SK-N-SH (cell line): Measurements from ENCODE around the gene RAB6A. TPM values are rescaled to one million over a fixed set of nuclear protein-coding genes. Genes with fewer than 3 reads are reported as not detected.

Experiments
- CTCF ChIA-PET: fragments of 300-600, 350-600 bp; formaldehyde crosslinking; extraction: SDS; loops from one replicate; lab custom pipeline; 2021; lab: Yijun Ruan, JAX
- POLR2A ChIA-PET: fragments of 350-600 bp; sonication (Branson Sonifier 250); formaldehyde crosslinking; extraction: SDS; loops from one replicate; lab custom pipeline; 2020; ENCODE audit warnings: antibody characterized with exemption, inconsistent platforms; lab: Yijun Ruan, JAX
- DNase-seq: peaks from one replicate; pipeline ENCODE4 v3.0.0; 2012
- H2AFZ ChIP-seq: fragments of 200-600 bp; sonication (generic); 2 replicates; pipeline ENCODE4 v1.8.1; 2016; ENCODE audit warnings: antibody characterized with exemption, mild to moderate bottlenecking, low read depth
- H3F3A ChIP-seq: fragments of 200-600 bp; sonication (generic); replicated peaks from 2 replicates; pipeline ENCODE3; 2016; ENCODE audit warnings: antibody characterized with exemption, mild to moderate bottlenecking; ENCODE audit not compliant: insufficient read depth
- H3K27ac ChIP-seq, 2 experiments: fragments of 200-500 bp in 1 of 2; fragments of 200-600 bp in 1 of 2; sonication (Bioruptor generic) in 1 of 2; sonication (generic), shearing (Covaris generic) in 1 of 2; 2 replicates each; pipeline versions ENCODE4 v1.5.1 to v1.6.1; 2014 to 2016; ENCODE audit warnings: low read depth in 2 of 2, inconsistent platforms in 1 of 2, low read length in 1 of 2, mild to moderate bottlenecking in 1 of 2, mixed read lengths in 1 of 2
- H3K27me3 ChIP-seq: fragments of 200-600 bp; sonication (generic), shearing (Covaris generic); 2 replicates; pipeline ENCODE4 v1.6.1; 2016; ENCODE audit warnings: mixed run types; ENCODE audit not compliant: insufficient read depth
- H3K36me3 ChIP-seq, 2 experiments: fragments of 200-500 bp in 1 of 2; fragments of 200-600 bp in 1 of 2; sonication (Bioruptor generic) in 1 of 2; sonication (generic) in 1 of 2; replicated peaks in 1 of 2; 2 replicates each; pipeline versions ENCODE3 to v1.5.1; 2014 to 2016; ENCODE audit warnings: low read length in 1 of 2, mild to moderate bottlenecking in 1 of 2; ENCODE audit not compliant: insufficient read depth in 2 of 2, control insufficient read depth in 1 of 2
- H3K4me1 ChIP-seq, 2 experiments: fragments of 200-500 bp in 1 of 2; fragments of 200-600 bp in 1 of 2; sonication (Bioruptor generic) in 1 of 2; sonication (generic), shearing (Covaris generic) in 1 of 2; 2 replicates each; pipeline versions ENCODE4 v1.5.1 to v1.6.1; 2014 to 2016; ENCODE audit warnings: low read depth in 1 of 2, low read length in 1 of 2, mixed run types in 1 of 2; ENCODE audit not compliant: insufficient read depth in 2 of 2, control insufficient read depth in 1 of 2
- H3K4me2 ChIP-seq: fragments of 200-600 bp; sonication (generic), shearing (Covaris generic); 2 replicates; pipeline ENCODE4 v1.6.1; 2017; ENCODE audit warnings: mixed run types
- H3K4me3 ChIP-seq, 2 experiments: fragments of 200-500 bp in 1 of 2; fragments of 200-600 bp in 1 of 2; sonication (Bioruptor generic) in 1 of 2; sonication (generic), shearing (Covaris generic) in 1 of 2; 2 replicates each; pipeline versions ENCODE4 v1.5.1 to v1.8.1; 2014 to 2016; ENCODE audit warnings: low read depth in 2 of 2, inconsistent platforms in 1 of 2, low read length in 1 of 2, mild to moderate bottlenecking in 1 of 2, mixed read lengths in 1 of 2, moderate library complexity in 1 of 2
- H3K79me2 ChIP-seq: fragments of 200-600 bp; sonication (generic); 2 replicates; pipeline ENCODE4 v1.8.1; 2017; ENCODE audit warnings: mild to moderate bottlenecking; ENCODE audit not compliant: insufficient read depth
- H3K9ac ChIP-seq: fragments of 200-600 bp; sonication (generic); 2 replicates; pipeline ENCODE4 v1.6.1; 2017; ENCODE audit warnings: mixed run types
- H3K9me2 ChIP-seq: fragments of 200-600 bp; sonication (generic); 2 replicates; pipeline ENCODE4 v1.6.1; 2017; ENCODE audit warnings: mixed run types
- H3K9me3 ChIP-seq: fragments of 200-600 bp; sonication (generic); 2 replicates; pipeline ENCODE4 v1.6.1; 2017; ENCODE audit warnings: mixed run types, mild to moderate bottlenecking, moderate library complexity
- H4K20me1 ChIP-seq: fragments of 200-600 bp; sonication (generic); 2 replicates; pipeline ENCODE4 v1.6.1; 2017; ENCODE audit warnings: mild to moderate bottlenecking, mixed run types; ENCODE audit not compliant: insufficient read depth
- CHD2 ChIP-seq: fragments of 150-350 bp; IDR thresholded peaks from 2 replicates; pipeline ENCODE4 v1.6.1; 2018; ENCODE audit warnings: low read length; ENCODE audit not compliant: partially characterized antibody
- CTCF ChIP-seq: fragments of 200-600 bp; sonication (generic); IDR thresholded peaks from 2 replicates; pipeline ENCODE4 v1.6.1; 2017; ENCODE audit warnings: antibody characterized with exemption, mild to moderate bottlenecking, moderate library complexity
- GABPA ChIP-seq: IDR thresholded peaks from 2 replicates; pipeline ENCODE4 v1.4.0; 2012; ENCODE audit warnings: low read depth, mild to moderate bottlenecking
- GATA2 ChIP-seq: sonication (generic); formaldehyde crosslinking; IDR thresholded peaks from 2 replicates; pipeline ENCODE4 v1.5.0; 2020; ENCODE audit warnings: mild to moderate bottlenecking, missing genetic modification reagents
- IRF3 ChIP-seq: fragments of 150-350 bp; IDR thresholded peaks from 2 replicates; pipeline ENCODE4 v1.6.1; 2016; ENCODE audit warnings: mild to moderate bottlenecking, low read depth, low read length
- MEF2A ChIP-seq: IDR thresholded peaks from 2 replicates; pipeline ENCODE4 v1.4.0; 2012; ENCODE audit warnings: low read depth, borderline replicate concordance
- NFIC ChIP-seq: IDR thresholded peaks from 2 replicates; pipeline ENCODE4 v1.4.0; 2012; ENCODE audit warnings: borderline replicate concordance
- POLR2AphosphoS5 ChIP-seq: IDR thresholded peaks from 2 replicates; pipeline ENCODE4 v1.6.1; 2012; ENCODE audit warnings: low read depth, low read length
- RFX5 ChIP-seq: IDR thresholded peaks from 2 replicates; pipeline ENCODE4 v1.6.1; 2012; ENCODE audit warnings: mild to moderate bottlenecking, improper control_type of control experiment, low read length
- TAF1 ChIP-seq: IDR thresholded peaks from 2 replicates; pipeline ENCODE4 v1.6.1; 2012; ENCODE audit warnings: low read depth, mild to moderate bottlenecking, low read length, moderate library complexity, borderline replicate concordance
- TEAD4 ChIP-seq: IDR thresholded peaks from 2 replicates; pipeline ENCODE4 v1.4.0; 2012; ENCODE audit warnings: mild to moderate bottlenecking, borderline replicate concordance; ENCODE audit not compliant: insufficient read depth
- YY1 ChIP-seq: IDR thresholded peaks from 2 replicates; pipeline ENCODE4 v1.4.0; 2012; ENCODE audit warnings: low read depth, mild to moderate bottlenecking
- WGBS: methylation state at CpG from one replicate; pipeline ENCODE4 v1.1.6; 2017; ENCODE audit warnings: low lambda C conversion rate; 5-methylcytosine and 5-hydroxymethylcytosine counted together
- polyA plus RNA-seq, 3 experiments: library from polyadenylated mRNA; depleted of rRNA; stranded (reverse); fragments of >200 nt; gene quantifications; 2 replicates each; pipeline ENCODE4 v1.2.3, GENCODE V29; 2012
- TF ChIP-seq, protein P1 (sequence below): fragments of 150-350 bp; IDR thresholded peaks from 2 replicates; pipeline ENCODE4 v1.6.1; 2017; ENCODE audit warnings: antibody characterized with exemption, low read length, low read depth, borderline replicate concordance
- TF ChIP-seq, protein P2 (sequence below): IDR thresholded peaks from 2 replicates; pipeline ENCODE4 v1.6.1; 2012; ENCODE audit warnings: mild to moderate bottlenecking, low read depth, low read length, moderate library complexity

The RAB6A gene
- polyA plus RNA-seq, 1 of the 3 experiments (the other 2 are of a cell fraction) = 39.1 TPM

- H3K9me3 ChIP-seq = no peaks in the 10 kb centered on the region
- H3K4me1 ChIP-seq = peaks cover 4 to 13% of the 10 kb centered on the region in 2 experiments; a peak in 2 of 4 replicates
- peaks cover 40% of the 10 kb centered on the region for H4K20me1 ChIP-seq
- peaks cover 54% of the 10 kb centered on the region for H3K79me2 ChIP-seq
- DNase-seq = peak; percentile 69
- 1% methylated on average over 25 of the region's 44 CpGs for WGBS
- no peaks in the 10 kb centered on the region for H3K9me2 ChIP-seq
- H2AFZ ChIP-seq = peak overlapping the region; percentile 84
- TF ChIP-seq CTCF (no peak), CHD2 (no peak), RFX5 (no peak), GABPA (peak; percentile 10; the same call in 1 of the 2 replicates), YY1 (no peak; the same call in 1 of the 2 replicates), NFIC (peak; percentile 17; the same call in 1 of the 2 replicates), TEAD4 (no peak), TAF1 (no peak), POLR2AphosphoS5 (no peak), MEF2A (no peak), GATA2 (CRISPR knock-in tag) (no peak), IRF3 (no peak)
- TF ChIP-seq, protein P1, sequence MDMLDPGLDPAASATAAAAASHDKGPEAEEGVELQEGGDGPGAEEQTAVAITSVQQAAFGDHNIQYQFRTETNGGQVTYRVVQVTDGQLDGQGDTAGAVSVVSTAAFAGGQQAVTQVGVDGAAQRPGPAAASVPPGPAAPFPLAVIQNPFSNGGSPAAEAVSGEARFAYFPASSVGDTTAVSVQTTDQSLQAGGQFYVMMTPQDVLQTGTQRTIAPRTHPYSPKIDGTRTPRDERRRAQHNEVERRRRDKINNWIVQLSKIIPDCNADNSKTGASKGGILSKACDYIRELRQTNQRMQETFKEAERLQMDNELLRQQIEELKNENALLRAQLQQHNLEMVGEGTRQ = no peak
- TF ChIP-seq, protein P2, sequence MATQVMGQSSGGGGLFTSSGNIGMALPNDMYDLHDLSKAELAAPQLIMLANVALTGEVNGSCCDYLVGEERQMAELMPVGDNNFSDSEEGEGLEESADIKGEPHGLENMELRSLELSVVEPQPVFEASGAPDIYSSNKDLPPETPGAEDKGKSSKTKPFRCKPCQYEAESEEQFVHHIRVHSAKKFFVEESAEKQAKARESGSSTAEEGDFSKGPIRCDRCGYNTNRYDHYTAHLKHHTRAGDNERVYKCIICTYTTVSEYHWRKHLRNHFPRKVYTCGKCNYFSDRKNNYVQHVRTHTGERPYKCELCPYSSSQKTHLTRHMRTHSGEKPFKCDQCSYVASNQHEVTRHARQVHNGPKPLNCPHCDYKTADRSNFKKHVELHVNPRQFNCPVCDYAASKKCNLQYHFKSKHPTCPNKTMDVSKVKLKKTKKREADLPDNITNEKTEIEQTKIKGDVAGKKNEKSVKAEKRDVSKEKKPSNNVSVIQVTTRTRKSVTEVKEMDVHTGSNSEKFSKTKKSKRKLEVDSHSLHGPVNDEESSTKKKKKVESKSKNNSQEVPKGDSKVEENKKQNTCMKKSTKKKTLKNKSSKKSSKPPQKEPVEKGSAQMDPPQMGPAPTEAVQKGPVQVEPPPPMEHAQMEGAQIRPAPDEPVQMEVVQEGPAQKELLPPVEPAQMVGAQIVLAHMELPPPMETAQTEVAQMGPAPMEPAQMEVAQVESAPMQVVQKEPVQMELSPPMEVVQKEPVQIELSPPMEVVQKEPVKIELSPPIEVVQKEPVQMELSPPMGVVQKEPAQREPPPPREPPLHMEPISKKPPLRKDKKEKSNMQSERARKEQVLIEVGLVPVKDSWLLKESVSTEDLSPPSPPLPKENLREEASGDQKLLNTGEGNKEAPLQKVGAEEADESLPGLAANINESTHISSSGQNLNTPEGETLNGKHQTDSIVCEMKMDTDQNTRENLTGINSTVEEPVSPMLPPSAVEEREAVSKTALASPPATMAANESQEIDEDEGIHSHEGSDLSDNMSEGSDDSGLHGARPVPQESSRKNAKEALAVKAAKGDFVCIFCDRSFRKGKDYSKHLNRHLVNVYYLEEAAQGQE = no peak
- CTCF ChIA-PET = interaction anchor here (1.0 to 1.9 kb wide), 4 partner anchors 19 to 114 kb away, joined by 3 to 15 read pairs (median 3); no protein-coding TSS in a partner anchor
- peak overlapping the region; percentile 83 for H3K4me2 ChIP-seq
- peak overlapping the region; percentile 84 to 89 for H3K27ac ChIP-seq
- no peaks in the 10 kb centered on the region for H3K36me3 ChIP-seq
- peak overlapping the region; percentile 93 for H3K9ac ChIP-seq
- H3K27me3 ChIP-seq = no peaks in the 10 kb centered on the region
- peaks cover 4% of the 10 kb centered on the region for H3F3A ChIP-seq
- H3K4me3 ChIP-seq = peak overlapping the region; percentile 87 to 89
- POLR2A ChIA-PET = interaction anchor here (1.2 to 4.4 kb wide), 4 partner anchors 18 to 117 kb away, joined by 6 to 89 read pairs (median 10); partner anchors contain the start of genes COA4, MRPL48 and PAAF1
Measured at GRCh38 chr11:73760135-73760678, 667 bp downstream of the RAB6A start.
